Stimulated activated CD8-positive, alpha-beta memory T cell treated with anti-CD3 and anti-CD28 coated beads, Interleukin-12 subunit alpha, Interleukin-12 subunit beta, amount 100 ng/mL, for 1 hour (primary cell): Measurements from ENCODE around the gene FGF14.

Experiments used
- DNase-seq: peaks from one replicate; pipeline ENCODE4 v3.0.0-alpha.2; 2020; ENCODE audit warnings: low read depth

The FGF14 gene

GRCh38 chr13:102310691-102311418, 91.0 kb downstream of the FGF14 start:
- no peak for DNase-seq

- no peak for DNase-seq
Observed at GRCh38 chr13:102309110-102309509, 92.7 kb downstream of the FGF14 start.

DNA sequence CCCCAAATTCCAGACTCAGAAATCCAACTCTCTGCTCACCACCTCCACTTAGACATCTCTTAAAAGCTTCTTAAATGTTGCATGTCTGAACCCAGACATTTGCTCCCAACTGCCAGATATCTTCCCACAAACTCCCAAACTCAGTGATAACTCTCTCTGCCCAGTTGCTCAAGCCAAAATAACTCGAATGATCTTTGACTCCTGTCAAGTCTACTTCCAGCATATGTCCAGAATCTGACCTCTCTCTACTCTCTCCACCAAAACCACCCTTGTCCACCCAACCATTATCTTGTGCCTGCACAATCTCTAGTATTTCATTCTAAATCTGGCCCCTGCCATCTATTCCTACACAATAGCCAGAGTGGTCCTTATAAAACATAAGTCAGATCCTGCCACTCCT, 99.3 kb downstream of the FGF14 start:
- DNase-seq, result no peak

- DNase-seq, result no peak
Observed at GRCh38 chr13:102300379-102300778, 101.5 kb downstream of the FGF14 start.

DNA sequence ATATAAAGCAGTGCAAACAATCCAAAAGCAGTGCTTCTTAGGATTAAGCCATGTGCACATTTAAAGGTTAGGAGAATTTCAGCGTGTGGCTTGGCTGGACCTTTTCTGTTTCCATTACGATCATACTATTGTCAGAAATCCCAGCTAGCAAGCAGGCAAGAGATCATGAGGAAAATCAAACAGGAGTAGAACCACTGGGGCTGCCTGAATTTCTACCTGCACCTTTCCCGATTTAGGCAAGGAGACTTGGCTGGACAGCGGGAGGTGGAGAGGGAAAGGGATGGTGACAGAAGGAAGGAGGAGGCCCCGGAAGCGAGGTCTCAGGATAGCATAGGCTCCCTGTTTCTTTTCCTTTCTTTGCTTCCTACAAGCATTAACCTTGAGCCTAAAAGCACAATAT, 102.5 kb downstream of the FGF14 start:
- no peak for DNase-seq

DNA sequence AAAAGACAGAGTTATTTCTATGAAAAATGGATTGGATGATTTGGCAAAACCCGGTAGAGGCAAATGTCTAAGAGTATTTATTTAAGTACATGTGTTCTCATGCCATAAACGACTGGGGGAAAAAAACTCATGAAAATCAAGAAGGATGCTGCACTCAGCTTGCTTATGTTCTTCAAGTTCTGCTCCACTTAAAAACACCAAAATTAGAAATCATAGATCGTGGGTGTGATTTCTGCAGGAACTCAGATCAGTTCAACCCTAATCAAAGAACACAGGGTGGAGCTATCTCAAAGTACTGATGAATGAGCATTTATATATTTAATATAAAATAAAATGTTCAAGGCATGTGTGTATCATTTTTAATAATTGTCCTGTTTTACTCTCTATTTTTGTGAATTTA, 103.8 kb downstream of the FGF14 start:
- DNase-seq, result no peak

DNA sequence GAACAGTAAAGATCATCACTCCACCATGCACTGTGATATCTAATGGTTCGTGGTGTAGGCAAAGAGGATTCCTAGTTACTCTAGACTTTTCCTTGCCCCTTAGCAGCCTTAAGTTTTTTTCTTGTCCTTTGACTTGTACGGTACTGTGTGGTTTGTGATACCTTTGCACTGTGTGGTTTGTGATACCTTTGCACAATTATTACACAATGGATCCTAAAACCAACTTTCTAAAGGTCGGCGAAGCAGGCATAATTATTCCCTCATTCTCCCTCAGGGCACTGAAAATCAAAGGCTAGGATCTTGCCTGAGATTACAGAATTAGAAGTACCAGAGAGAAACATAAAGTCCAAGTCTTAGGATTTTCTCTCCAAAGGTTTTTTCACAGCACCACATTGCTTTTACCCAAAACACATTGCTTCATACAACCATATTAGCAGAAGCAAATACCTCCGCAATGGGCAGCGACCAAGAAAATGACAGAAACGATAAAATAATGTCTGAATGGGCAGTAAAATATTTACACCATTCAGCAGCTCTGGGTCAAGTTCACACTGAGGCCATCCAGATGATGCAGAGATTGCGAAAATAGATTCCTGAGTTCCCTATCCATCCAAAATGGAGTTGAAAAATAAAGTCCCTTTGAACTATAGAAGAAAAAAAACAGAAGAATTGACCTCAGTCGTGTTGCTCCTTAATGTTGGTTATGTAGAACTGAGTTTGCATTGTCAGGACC, 106.4 kb downstream of the FGF14 start:
- DNase-seq, result no peak

GRCh38 chr13:102294407-102295018, 107.3 kb downstream of the FGF14 start:
- DNase-seq, result no peak

DNA sequence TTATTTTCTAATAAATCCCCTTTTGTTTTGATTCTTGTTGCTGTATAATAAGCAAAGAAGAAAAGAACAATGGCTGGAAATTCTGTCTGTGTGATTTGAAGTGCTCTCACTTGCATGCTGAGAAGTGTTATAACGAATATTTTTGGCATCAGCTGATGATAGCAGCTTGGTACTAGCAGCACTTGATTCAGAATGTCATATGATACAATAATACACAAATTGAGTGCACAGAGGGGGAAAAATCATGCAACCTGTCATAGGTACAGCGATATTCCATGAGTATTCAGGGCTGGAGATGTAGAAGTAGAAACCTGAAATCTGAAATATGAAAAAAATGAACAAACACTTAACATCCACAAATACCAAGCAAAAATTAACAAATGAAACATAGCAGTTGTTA, 108.1 kb downstream of the FGF14 start:
- DNase-seq, result no peak

- no peak for DNase-seq
Observed at GRCh38 chr13:102291587-102292218, 110.1 kb downstream of the FGF14 start.

DNA sequence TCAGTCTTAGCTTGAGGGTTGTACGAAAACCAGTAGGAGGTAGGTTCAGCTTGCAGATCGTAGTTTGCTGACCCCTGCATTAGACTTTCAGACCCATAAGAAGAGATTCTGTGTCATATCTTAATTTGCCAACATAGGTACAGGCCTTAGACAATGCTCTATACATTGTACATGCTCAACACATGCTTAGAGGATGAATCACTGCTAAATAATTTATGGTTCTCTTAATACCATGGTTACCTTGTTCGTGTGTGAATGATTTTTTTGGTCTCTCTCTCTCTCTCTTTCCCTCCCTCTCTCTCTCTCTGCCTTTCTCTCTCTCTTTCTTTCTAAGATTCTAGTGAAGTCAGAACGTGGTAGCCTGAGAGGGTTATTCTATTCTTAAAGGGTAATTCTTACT, 112.2 kb downstream of the FGF14 start:
- DNase-seq, result no peak

DNA sequence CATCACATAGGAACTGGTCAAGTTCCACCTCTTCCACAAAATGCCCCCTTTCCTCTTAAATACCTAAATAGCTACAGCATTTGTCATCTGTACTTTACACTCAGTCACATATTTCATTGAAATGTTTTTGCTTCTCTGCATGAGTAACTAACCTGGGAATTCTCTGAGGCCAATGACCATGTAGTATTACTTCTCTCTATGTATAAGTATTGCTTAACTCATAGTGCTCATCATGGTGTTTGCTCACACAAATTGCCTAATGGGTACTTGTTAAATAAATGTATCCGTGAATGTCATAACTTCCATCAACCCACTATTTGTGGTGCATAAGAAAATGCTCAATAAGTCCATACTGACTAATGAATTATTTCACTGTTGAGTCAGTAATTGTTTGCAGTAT, 115.5 kb downstream of the FGF14 start:
- DNase-seq, result no peak

- no peak for DNase-seq
Observed at GRCh38 chr13:102280366-102280765, 121.5 kb downstream of the FGF14 start.

- DNase-seq, result no peak
Observed at GRCh38 chr13:102277286-102277685, 124.6 kb downstream of the FGF14 start.

DNA sequence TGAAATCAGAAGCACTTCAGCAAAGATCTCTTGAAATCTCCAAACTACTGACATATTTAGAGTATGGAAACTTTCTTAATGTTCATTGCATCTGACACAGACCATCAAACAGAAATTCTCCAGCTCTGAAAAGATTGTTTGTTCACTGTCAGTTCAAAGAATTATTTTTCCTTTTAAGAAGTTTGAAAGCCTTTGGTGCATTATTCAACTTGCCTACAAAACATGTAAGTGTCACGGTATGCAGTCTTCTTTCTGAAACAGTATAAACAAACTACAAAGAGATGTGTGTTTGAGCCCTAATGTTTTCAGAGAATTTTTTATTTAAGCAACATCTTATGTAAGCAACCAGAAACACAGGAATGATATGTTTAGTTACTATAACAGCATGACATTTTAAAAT, 125.4 kb downstream of the FGF14 start:
- no peak for DNase-seq

DNA sequence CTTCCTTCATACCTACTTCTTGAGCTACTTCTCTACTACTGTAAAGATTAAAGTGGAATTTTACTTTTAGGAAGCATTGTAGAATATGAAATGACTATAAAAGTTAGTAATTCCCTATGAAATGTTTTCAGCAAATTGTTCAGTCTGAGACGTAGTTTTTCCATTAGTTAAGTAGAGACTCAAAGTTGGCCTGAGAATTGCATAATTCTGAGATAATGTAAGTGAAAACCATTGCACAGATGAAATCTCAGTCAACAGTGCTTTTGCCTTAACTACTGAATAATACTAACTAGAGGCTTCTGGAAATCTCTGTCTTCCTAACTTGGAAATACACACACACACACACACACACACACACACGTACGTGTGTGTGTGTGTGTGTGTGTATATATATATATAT, 125.9 kb downstream of the FGF14 start:
- no peak for DNase-seq

DNA sequence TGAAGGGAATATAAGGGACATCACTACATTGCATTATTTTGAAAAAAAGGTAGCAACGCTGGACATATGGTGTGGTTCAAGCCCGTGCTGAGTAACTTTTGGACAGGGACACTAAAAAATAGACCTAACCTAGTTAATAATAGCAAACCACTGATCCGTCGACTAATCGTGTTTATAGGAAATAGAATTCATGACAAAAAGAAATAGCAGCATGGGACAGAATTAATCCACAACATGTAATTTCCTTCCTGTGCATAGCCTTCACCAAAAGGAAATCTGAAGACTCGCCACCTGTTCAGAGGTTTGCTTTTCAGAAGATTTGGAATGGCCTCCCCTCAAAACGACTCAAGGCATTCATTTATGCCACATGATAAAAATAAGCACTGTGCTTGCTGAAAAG, 128.7 kb downstream of the FGF14 start:
- DNase-seq, result no peak

DNA sequence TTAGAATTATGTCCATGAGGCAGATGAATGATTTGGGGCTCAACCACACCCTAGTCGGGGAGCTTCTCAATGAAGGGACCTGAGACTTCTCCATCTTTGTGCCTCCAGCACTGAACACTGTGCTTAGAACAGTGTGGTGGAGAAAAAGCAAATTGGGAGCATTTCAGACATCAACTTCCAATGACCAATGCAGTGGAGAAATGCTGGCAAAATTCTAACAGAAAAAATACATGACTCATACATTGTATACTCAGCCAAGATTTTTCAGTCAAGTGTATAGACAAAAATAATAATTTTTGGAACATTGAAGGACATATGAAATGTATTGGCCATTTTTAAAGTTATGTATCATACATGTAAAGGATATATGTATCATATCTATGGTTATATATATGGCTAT, 134.7 kb downstream of the FGF14 start:
- DNase-seq, result no peak

DNA sequence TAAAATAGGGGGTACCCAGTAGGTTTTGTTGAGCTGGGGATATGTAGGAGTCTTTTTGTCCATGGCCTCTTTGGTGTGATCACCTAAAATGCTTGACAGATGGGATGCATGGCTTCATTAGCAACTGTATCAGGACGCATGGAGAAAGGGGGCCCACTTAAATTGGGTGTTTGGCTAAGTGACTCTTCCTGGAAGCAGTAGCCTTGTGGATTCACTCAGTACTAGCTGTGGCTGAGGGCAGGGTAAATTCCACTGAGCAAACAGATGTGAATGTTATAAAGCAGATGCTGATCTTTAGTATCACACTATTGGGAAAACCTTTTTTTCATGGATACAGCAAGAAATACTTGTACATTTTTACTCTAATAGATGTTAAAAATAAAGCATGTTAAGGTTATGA, 140.0 kb downstream of the FGF14 start:
- DNase-seq, result no peak

- no peak for DNase-seq
Observed at GRCh38 chr13:102261316-102261715, 140.5 kb downstream of the FGF14 start.

DNA sequence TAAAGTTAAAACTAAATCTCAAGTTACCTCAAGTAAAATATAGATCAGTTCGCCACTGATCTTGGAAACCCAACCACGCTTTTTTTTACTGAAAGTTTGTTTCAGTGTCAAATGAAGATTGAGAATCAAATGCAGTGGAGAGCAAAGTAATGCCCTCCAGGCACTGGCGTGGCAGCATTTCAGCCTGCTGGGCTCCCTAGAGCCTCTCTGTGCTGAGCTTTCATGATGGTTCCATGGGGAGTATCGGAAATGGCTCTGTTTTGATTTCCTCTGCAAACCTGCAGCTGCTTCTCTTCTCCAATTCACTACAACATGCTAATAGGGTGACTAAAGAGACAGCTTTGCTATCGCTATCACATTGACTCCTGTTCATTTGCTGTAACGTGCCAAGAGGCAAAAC, 141.6 kb downstream of the FGF14 start:
- no peak for DNase-seq

DNA sequence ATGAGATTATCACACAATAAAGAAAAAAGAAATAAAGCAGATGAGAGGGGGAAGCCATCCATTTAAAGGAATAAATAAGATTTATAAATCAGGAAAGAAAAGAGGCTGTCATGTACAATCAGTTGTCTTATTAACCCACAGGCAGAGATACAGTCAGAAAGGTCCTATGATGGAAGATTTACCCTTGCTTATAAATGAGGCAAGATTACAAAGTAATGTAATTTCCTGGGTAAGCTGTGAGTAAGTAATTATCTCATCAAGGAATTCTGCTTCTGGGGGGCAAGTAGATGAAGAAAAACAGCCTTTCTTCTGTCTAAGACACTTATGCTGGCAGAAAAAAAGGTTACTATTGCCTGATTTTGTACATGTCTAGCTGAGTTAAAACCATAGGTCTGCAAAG, 146.4 kb downstream of the FGF14 start:
- no peak for DNase-seq

GRCh38 chr13:102251817-102252216, 150.0 kb downstream of the FGF14 start:
- no peak for DNase-seq
